Coronary artery (tissue), 2 donors: Measurements from ENCODE around the gene SRGAP2B.
"Not testable (repeated sequence)": the region's sequence is repeated elsewhere in the genome, so short reads cannot be mapped to it uniquely, and the experiment has no call there.

Source experiments
- DNase-seq: peaks from one replicate; pipeline ENCODE4 v3.0.0-alpha.2; 2017; ENCODE audit warnings: low spot score
- H3K27ac ChIP-seq, 2 donors: fragments of 200-600 bp; sonication (generic); one replicate each; pipeline ENCODE4 v1.5.1; 2016 to 2019
- H3K4me3 ChIP-seq: fragments of 200-600 bp; sonication (generic); 2 replicates; pipeline ENCODE4 v1.5.1; 2016; ENCODE audit warnings: mild to moderate bottlenecking, moderate library complexity

Gene SRGAP2B

DNA sequence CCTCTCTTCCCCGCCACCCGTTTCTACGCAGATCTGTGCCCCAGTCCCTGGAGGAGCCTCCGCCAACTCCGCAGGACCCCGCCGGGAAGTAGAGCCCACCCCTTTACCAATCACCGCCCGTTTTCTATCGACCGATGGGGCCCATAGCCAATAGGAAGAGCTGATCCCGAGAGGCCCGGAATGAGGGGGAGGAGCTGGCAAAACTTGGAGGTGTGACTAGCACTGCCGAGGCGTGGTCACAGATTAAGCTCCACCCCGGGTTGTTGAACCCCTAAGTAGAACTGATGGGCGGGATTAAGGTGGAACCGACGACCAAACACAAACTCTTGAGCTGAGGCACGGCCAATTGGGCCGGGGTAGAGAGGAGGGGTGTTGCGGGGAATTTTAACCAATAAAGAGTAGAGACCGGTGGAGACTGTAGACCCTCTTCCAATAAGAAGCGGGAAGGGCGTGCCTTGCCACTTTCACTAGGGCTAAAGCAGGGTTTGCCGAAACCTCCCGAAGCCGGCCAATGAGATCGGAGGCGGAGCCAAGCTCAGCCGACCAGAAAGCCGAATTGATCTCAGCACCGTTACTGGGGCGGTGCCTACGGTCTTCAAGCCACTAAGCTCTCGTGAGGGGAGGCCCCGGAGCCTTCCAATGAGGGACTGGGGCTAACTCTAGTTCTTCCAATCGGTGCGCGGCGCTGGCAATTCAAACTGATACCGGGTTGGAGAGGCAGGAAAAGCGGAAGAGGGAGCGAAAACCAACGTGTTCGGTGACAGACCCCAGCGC is at the start of gene SRGAP2B, which contains the start of gene FAM72D:
TSS of gene SRGAP2B (minus strand) at position 45 of the 774 bp plus-strand sequence. CDS start 2,427 bp downstream, outside the sequence.
TSS of gene FAM72D (plus strand) at position 691 of the 774 bp plus-strand sequence. CDS start 874 bp downstream, outside the sequence.
- Histone ChIP-seq H3K4me3 (peak within 1 kb of the TSS; percentile 68), H3K27ac (peak within 1 kb of the TSS in 1 of 2 donors; percentile 87)
- not testable (repeated sequence) for DNase-seq

DNA sequence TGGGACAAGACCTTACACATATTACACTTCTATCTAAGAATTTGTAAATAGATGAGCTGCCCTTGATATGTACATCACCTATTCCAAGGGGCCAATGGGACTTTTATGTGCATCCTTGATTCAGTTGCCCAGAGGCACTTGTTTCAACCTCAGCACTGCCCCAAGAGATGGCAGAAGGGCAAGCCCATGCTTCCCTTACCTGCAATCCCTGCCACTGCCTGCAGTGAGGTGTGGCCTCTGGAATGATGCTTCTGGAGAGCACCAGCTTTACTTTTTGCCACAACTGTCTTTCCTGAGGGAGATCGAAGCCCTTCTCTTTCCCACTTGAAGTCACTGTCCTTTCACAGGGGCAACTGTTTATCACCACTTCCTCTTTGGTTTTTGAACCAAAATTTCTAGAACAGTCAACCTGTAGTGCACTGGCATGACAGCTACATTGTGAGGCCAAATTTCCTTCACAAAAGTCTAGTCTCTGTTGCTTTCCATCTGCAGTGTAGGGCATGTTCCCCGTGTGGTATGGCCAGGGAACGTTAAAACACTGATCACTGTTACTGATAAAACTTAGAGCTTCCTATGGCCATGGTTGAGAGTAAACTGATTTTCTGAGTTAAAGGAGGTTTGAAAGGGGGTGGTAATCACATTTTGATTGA is 49.3 kb upstream of the SRGAP2B start:
- not testable (repeated sequence) for DNase-seq, H3K27ac ChIP-seq, H3K4me3 ChIP-seq

DNA sequence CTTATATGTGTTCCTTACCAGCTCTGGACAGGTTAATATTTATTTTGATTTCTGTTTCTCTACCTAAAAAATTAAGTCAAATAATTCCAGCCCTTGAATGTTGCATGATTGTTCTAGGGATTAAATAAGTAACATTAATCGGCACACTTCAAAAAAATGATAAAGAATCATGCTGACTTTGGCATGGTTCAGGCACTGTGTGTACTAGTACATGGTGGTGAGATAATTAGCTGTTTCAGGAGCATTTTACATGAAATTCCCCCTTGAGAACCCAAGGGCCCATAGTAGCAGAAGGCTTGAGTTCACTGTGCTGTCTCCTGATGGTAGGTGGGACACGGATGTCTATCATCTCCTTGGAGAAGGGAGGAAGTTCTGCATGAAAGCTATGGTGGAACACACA is 45.4 kb upstream of the SRGAP2B start:
- not testable (repeated sequence) for H3K27ac ChIP-seq, DNase-seq, H3K4me3 ChIP-seq

DNA sequence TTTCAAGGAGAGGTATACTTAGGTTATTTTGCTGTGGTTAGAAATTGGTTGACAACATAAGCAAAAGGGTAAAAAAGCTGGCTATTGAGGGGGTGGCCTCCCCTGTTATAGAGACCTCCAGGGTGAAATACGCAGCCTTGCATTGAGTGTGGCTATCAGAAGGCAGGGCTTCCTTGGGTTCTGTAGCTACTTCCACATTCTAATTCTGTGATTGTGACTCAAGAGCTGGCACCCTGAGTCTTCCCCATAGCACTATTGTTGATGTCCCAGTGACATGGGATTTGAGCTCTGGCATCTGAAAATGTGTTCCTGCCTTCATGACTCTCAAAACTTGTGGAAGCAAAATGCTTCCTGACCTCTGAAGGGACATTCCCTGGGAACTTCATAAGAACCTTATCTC is 39.3 kb upstream of the SRGAP2B start:
- not testable (repeated sequence) for DNase-seq, H3K27ac ChIP-seq, H3K4me3 ChIP-seq

DNA sequence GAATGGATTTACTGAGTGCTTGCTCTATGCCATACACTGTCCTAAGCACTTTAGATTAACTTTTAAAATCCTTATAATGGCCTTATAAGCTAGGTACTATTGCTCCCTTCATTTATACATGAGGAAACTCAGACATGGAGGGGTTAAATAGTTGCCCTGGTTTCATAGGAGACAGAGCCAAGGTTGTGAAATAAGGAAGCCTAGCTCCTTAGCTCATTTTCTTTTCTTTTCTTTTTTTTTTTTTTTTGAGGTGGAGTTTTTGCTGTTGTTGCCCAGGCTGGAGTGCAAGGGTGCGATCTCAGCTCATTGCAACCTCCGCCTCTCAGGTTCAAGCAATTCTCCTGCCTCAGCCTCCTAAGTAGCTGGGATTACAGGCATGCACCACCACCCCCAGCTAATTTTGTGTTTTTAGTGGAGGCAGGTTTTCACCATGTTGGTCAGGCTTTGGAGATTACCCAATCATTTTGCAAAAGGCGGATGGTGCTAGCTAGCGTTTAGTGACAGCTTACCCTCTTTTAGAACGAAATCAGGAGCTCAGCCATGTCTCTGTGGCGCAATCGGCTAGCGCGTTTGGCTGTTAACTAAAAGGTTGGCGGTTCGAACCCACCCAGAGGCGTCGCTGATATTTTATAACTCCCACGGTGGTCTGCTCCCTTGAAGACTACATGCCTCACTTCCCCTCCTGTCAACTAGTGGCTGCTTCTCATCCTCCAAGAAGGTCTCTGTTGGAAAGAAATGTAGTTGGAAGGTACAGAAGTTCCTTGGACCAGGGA is 33.8 kb upstream of the SRGAP2B start:
- peak; percentile 19 for DNase-seq
- H3K4me3 ChIP-seq, result not testable (repeated sequence)
- H3K27ac ChIP-seq, result peak overlapping the region in 1 of 2 donors; percentile 37

DNA sequence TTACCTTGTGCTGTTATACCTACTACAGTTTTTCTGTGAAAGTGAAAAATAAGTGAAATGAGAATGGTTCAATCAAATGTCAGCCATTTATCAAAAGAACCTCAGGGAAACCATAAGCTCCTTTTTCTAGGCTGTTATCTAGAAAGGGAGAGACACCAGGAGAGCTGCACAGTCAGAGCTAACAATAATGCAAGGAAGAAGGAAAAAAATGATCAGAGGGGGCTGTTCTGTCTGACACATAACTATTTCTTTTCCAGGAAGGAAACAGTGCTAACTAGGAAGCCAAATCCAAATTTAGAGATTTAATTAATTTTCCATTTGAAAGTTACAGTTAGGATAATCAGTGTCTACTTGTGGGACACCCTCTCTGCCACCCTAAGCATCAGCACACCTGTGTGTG is 32.0 kb upstream of the SRGAP2B start:
- H3K27ac ChIP-seq, H3K4me3 ChIP-seq, DNase-seq: not testable (repeated sequence)

DNA sequence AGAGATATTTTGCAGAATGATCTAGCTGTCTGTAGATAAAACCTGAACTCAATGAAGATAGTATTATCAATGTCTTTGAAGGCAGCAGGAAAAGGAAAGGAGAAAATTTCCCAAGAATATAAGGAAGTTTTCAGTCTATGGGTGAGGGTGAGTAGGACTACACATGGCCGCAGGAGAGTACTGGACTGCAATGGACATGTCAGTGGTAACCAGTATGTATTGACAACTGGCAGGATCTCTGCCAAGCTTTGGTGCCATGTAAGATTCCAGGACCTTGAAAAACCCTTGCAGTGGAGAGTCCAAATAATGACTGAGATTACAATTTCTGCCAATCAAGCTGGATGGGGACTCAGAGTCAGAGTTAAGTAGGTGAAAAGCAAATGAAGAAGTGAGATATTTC is 30.0 kb upstream of the SRGAP2B start:
- H3K4me3 ChIP-seq, DNase-seq: not testable (repeated sequence)

DNA sequence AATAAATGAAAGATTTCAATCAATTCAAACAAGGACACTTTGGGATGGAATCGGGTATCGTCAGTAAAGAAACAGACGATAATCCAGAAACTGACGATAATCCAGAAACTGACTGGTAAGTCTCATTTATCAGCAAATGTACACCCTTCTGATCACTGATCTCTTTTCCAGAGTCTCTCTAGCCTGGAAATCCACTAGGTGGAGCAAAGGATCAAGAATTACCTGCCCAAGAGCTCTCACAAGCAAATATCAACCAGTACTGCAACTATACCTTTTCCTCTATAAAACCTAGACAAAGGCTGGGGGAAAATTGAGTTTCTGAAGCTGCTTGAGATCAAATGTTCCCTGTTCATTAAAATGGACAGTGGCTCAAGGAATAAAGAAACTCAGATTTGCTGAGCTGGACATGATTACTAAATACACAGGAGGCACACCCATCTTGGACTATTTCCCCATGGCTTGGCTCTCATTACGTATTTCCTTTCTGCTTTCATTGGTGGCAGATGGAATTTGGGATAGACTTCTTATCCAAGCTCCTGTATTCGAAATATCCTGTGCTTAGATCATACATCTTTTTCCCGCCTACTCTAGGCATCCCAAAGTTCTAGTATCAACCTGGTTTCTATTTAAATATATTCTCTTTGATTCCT is 29.0 kb upstream of the SRGAP2B start:
- H3K4me3 ChIP-seq, H3K27ac ChIP-seq, DNase-seq: not testable (repeated sequence)

More for the DNA sequence above, 30.0 kb upstream of the SRGAP2B start:
- not testable (repeated sequence) for H3K27ac ChIP-seq

DNA sequence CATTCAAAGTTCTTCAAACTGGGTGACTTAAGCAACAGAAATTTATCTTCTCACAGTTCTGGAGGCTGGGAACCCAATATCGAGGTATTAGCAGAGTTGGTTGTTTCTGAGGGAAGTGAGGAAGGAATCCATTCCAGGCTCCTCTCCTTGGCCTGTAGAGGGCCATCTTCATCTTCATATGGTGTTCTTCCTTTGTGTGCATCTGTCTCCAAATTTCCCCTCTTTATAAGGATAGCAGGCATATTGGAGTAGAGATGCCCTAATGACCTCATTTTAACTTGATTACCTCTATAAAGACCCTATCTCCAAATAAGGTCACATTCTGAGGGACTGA is 27.9 kb upstream of the SRGAP2B start:
- H3K27ac ChIP-seq, DNase-seq, H3K4me3 ChIP-seq: not testable (repeated sequence)

DNA sequence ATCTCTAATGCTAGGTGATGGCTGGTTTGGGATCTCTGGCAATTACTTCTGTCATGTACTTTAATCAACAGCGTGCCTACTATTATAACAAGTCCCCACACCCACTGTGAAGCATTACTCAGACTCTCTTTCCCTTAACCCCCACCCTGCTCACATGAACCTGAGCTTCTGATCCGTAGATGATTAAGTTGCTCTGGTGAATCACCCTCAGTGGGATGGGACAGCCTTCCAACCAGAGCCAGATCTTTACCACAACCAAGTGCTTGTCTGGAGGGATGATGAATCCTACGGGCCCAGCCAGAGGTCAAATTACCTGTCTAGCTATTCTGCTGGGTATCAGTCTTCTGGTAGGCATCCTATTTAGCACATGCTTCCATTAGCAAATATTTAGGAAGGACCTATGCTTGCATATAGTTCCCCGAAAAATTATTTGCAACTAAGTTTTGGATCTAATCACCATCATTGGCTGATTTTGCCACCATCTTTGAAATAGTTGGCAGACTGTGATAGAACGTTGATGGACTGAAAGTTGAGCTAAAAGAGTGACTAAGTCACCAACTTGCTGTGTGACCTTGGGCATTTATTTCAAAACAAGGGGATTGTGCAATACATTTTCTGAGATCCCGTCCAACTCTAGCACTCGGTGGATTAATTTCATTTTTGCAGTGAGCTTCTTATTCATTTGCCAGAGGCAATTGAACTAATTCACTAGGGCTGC is 27.4 kb upstream of the SRGAP2B start:
- H3K27ac ChIP-seq, DNase-seq, H3K4me3 ChIP-seq: not testable (repeated sequence)

DNA sequence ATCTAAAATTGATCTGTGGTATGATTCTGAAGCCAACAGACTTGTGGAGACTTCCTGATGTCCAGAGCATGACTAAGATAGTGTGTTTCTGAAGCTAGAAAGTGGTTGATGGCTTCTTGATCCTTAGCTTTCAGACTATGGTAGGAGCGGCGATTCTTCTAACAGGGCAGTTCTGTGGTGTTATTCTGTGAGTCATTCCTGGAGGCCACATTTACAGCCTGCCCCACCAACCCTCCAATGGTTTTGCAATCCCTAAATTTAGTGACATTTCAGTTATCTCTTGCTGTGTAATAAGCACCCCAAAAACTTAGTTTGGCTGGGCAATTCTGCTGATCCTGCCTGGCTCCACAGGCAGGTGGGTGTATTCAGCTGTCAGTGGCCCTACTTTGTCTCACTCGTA is 24.7 kb upstream of the SRGAP2B start:
- not testable (repeated sequence) for DNase-seq, H3K4me3 ChIP-seq, H3K27ac ChIP-seq

DNA sequence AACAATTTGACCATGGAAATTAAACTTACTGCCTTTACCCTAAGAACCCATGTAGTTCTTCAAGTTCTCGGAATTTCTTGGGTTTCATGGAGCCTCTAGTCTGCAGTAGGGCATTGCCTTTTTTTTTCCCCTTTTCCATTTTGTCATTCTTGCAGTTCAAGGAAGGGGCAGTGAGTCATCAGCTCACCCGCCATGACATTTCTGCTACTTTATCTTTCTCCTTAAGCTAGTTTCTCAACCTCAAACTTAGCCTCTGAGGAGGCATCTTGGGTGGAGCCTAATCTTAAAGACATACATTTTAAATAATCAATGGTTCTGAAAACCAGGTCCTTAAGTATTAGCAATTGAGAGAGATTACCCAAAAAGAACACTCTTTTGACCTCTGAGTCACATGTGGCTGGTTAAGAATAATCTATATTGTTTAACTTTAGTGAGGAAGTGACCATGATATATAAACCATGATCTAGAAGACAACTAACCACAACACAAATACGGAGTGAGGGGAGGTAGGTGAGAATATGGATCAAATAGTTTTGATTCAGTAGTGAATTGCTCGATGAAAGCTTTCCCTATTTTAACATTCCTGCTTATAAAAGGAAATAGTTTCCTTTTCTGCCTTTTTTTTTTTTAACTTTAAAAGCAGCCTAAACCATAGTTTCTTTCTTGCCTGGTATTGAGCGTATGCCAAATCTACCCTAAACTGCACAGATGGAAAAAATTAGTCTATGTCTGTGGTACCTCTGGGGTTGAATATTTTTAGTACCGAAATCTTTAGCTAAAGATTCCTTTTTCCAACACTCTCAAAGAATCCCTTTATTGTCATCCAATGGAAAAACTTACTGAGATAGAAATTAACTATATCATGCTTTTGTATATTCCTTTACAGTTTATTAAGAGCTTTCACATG is 20.7 kb upstream of the SRGAP2B start:
- not testable (repeated sequence) for DNase-seq

DNA sequence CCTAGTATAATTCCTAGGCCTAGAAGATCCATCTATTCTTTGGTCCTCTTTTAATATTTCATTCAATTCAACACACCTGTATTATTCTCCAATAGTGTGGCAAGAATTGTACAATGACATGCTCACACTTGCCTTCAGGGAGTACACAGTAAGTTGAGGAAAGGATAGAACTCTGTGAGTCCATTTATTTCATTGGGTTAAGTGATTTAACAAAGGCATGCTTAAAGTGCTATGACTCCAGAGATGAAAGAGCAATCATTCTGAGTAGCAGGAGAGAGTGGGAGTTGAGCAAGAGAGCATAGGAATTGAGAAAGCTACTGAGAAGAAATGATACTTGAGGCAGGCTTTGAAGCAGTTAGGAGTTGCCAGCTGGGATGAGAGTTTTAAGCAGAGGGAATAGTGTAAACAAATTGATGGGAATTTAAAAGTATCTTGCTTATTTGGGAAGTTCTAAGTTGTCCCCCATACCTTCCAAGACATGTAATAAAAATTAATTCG is 19.5 kb upstream of the SRGAP2B start:
- not testable (repeated sequence) for H3K4me3 ChIP-seq, H3K27ac ChIP-seq, DNase-seq

More for the DNA sequence above, 20.7 kb upstream of the SRGAP2B start:
- not testable (repeated sequence) for H3K27ac ChIP-seq, H3K4me3 ChIP-seq

DNA sequence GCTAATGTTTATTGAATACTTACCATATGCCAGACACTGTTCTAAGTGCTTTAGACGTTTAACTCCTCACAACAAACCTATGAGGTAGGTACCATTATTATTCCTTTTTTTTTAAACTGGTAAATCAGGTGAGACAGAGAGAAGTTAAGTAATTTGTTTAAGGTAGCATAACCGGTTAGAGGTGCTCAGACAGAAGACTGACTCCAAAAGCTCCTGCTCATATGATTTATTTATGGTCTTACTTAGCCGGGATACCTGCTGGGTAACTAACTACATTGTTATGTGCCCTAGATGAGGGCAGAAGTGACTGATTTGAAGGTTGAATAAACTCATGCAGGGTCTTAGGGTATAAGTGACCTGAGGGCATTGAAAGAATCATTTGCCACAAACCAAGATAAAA is 17.6 kb upstream of the SRGAP2B start:
- not testable (repeated sequence) for DNase-seq, H3K4me3 ChIP-seq

DNA sequence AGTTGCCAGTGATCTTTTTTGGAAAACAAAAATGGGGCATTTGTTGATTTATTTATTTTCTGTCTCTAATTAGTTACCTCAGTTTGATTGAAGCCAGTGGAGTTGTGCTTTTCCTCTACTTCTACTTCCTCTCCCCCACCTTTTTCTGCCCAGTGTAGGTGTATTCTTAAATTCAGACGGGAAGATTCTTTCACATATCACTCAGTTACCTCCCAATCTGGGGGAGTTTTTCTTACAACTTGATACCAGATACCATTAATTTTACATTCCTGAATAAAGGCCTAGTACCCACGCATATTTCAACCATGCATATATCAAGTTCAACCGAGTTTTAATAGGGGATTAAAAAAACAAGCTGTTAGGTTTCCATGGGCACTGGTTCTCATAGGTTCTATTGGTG is 16.5 kb upstream of the SRGAP2B start:
- H3K27ac ChIP-seq, DNase-seq: not testable (repeated sequence)

More for the DNA sequence above, 17.6 kb upstream of the SRGAP2B start:
- H3K27ac ChIP-seq, result not testable (repeated sequence)

DNA sequence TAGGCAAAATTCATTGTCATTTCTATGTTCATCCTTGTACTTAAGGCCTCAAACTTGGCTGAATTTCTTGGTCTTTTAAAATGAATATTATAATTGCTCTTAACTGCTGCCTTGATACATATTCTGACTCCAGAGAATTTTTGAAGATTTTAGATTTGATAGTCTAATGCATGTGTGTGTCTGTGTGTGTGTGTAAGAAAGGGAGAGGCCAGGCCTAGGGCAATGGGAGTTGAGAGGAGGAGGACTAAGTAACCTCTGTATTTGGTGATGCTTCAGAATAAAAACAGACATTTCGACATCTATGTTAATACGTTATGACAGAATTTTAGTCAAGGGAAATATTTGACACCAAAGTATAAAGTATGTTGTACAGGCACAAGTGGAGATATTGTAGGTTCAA is 8.2 kb upstream of the SRGAP2B start:
- DNase-seq, H3K27ac ChIP-seq, H3K4me3 ChIP-seq: not testable (repeated sequence)

More for the DNA sequence above, 16.5 kb upstream of the SRGAP2B start:
- H3K4me3 ChIP-seq, result not testable (repeated sequence)

DNA sequence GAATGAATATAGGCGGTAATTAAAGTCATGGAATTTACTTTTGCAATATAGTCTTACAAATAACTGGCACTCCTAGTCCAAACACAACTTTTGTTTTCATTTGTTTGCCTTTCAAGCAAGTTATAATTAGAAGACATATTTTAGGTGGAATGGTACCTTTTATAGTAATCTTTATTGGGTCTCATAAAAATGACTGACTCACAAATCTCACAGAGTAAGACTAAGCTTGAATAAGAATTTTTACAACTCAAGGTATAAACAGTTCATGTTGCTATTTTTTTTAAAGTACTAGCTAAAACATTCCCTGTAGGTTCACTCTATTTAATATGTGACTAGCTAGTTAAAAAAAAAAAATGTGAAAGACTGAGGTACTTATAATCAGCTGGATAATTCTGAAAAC is 6.6 kb upstream of the SRGAP2B start:
- not testable (repeated sequence) for H3K27ac ChIP-seq, H3K4me3 ChIP-seq, DNase-seq
